HepG2 (cell line): ENCODE measurements around the gene STK38L. TPM values are rescaled to one million over a fixed set of nuclear protein-coding genes. Genes with fewer than 3 reads are reported as not detected.

Source experiments
- ATAC-seq: fragments of 200-7000 bp; cut with Tn5 transposase; 3 replicates; pipeline ENCODE4 v1.9.1; 2020; ENCODE audit warnings: mild to moderate bottlenecking, moderate library complexity
- BruUV-seq: library from RNA; stranded (reverse); fragments of 400-500 nt; replicated peaks from 2 replicates; lab custom pipeline; 2021; lab: Mats Ljungman, UMichigan
- CTCF ChIA-PET: fragments of 300-600 bp; formaldehyde crosslinking; extraction: SDS; loops from one replicate; lab custom pipeline; 2021; ENCODE audit warnings: low total read pairs, inconsistent platforms, low intra/inter-chr PET ratio; lab: Yijun Ruan, JAX
- POLR2A ChIA-PET: fragments of 350-600 bp; sonication (Branson Sonifier 250); formaldehyde crosslinking; loops from one replicate; lab custom pipeline; 2020; ENCODE audit warnings: antibody characterized with exemption, inconsistent platforms; lab: Yijun Ruan, JAX
- DNase-seq: peaks from one replicate; pipeline ENCODE4 v3.0.0-alpha.2; 2015; ENCODE audit warnings: low spot score
- FAIRE-seq: peaks from 3 replicates; lab custom pipeline; 2011; peaks lifted over from hg19 to GRCh38; lab: Jason Lieb, UNC
- H2AFZ ChIP-seq: one replicate; pipeline ENCODE4 v1.6.1; 2011; ENCODE audit warnings: low read length, inconsistent platforms
- H3K27ac ChIP-seq: fragments of 300-600 bp; 3 replicates; pipeline ENCODE4 v1.8.0; 2011; ENCODE audit warnings: mixed run types, mild to moderate bottlenecking, mixed read lengths, low read length, inconsistent platforms; ENCODE audit not compliant: insufficient read depth; ENCODE audit errors: extremely low read length
- H3K27me3 ChIP-seq, 2 experiments: fragments of 200-600 bp in 1 of 2; 2 replicates in 1 of 2; 3 replicates in 1 of 2; pipeline versions ENCODE4 v1.6.0 to v1.8.0; 2011; ENCODE audit warnings: low read length in 2 of 2, mild to moderate bottlenecking in 2 of 2, moderate library complexity in 2 of 2, inconsistent platforms in 1 of 2; ENCODE audit not compliant: insufficient read depth in 2 of 2, control insufficient read depth in 1 of 2
- H3K36me3 ChIP-seq, 2 experiments: fragments of 200-600 bp in 1 of 2; replicated peaks in 1 of 2; 2 replicates in 1 of 2; 3 replicates in 1 of 2; pipeline versions ENCODE4 v1.5.1 to v1.8.0; 2011; ENCODE audit warnings: low read length in 2 of 2, inconsistent platforms in 1 of 2; ENCODE audit not compliant: insufficient read depth in 2 of 2, control insufficient read depth in 1 of 2
- H3K4me1 ChIP-seq: 2 replicates; pipeline ENCODE4 v1.5.1; 2012; ENCODE audit warnings: low read length, inconsistent platforms; ENCODE audit not compliant: insufficient read depth
- H3K4me2 ChIP-seq: 2 replicates; pipeline ENCODE4 v1.6.0; 2011; ENCODE audit warnings: low read depth, low read length, inconsistent platforms
- H3K4me3 ChIP-seq, 3 experiments: fragments of 200-600 bp in 1 of 3; sonication (generic), shearing (Covaris generic) in 1 of 3; replicated peaks in 1 of 3; 2 replicates each; pipeline ENCODE4 v1.5.1; 2011 to 2016; ENCODE audit warnings: low read length in 3 of 3, inconsistent platforms in 2 of 3, low read depth in 2 of 3, mild to moderate bottlenecking in 2 of 3, control low read depth in 1 of 3, mixed read lengths in 1 of 3; ENCODE audit not compliant: insufficient read depth in 1 of 3
- H3K79me2 ChIP-seq: one replicate; pipeline ENCODE4 v1.6.1; 2011; ENCODE audit warnings: low read length, inconsistent platforms; ENCODE audit not compliant: insufficient read depth
- H3K9ac ChIP-seq: 2 replicates; pipeline ENCODE4 v1.6.0; 2011; ENCODE audit warnings: mild to moderate bottlenecking, low read depth, low read length, inconsistent platforms; ENCODE audit not compliant: insufficient read depth
- H3K9me3 ChIP-seq: 2 replicates; pipeline ENCODE4 v1.5.1; 2012; ENCODE audit warnings: mild to moderate bottlenecking, low read length
- H4K20me1 ChIP-seq: 2 replicates; pipeline ENCODE4 v1.6.0; 2011; ENCODE audit warnings: inconsistent platforms, mild to moderate bottlenecking, low read length, moderate library complexity; ENCODE audit not compliant: insufficient read depth
- CENPBD1 ChIP-seq: sonication (generic); formaldehyde crosslinking; IDR thresholded peaks from 2 replicates; pipeline ENCODE4 v1.8.0; 2022; ENCODE audit warnings: missing genetic modification reagents, low read depth, mild to moderate bottlenecking, borderline replicate concordance
- E2F1 ChIP-seq: sonication (generic); formaldehyde crosslinking; IDR thresholded peaks from 2 replicates; pipeline ENCODE4 v1.5.0; 2020; ENCODE audit warnings: missing genetic modification reagents
- ETS1 ChIP-seq: sonication (generic); formaldehyde crosslinking; IDR thresholded peaks from 2 replicates; pipeline ENCODE4 v1.4.0; 2020; ENCODE audit warnings: missing genetic modification reagents
- FOXM1 ChIP-seq: sonication (generic); formaldehyde crosslinking; IDR thresholded peaks from 2 replicates; pipeline ENCODE4 v1.5.0; 2020; ENCODE audit warnings: missing genetic modification reagents
- MED8 ChIP-seq: sonication (generic); formaldehyde crosslinking; IDR thresholded peaks from 2 replicates; pipeline ENCODE4 v1.8.1; 2023; ENCODE audit warnings: mild to moderate bottlenecking, missing genetic modification reagents; ENCODE audit not compliant: insufficient replicate concordance
- NPAS2 ChIP-seq: sonication (generic); formaldehyde crosslinking; IDR thresholded peaks from 2 replicates; pipeline ENCODE4 v1.8.0; 2022; ENCODE audit warnings: mild to moderate bottlenecking, missing genetic modification reagents, borderline replicate concordance
- SRF ChIP-seq: IDR thresholded peaks from 2 replicates; pipeline ENCODE4 v1.6.1; 2011; ENCODE audit warnings: mild to moderate bottlenecking, low read depth, low read length, moderate library complexity
- ZNF333 ChIP-seq: sonication (generic); formaldehyde crosslinking; IDR thresholded peaks from 2 replicates; pipeline ENCODE4 v1.4.0; 2020; ENCODE audit warnings: mild to moderate bottlenecking, missing genetic modification reagents, borderline replicate concordance
- ZNF343 ChIP-seq: sonication (generic); formaldehyde crosslinking; IDR thresholded peaks from 2 replicates; pipeline ENCODE4 v1.4.0; 2020; ENCODE audit warnings: mild to moderate bottlenecking, missing genetic modification reagents
- ZNF383 ChIP-seq: sonication (generic); formaldehyde crosslinking; IDR thresholded peaks from 2 replicates; pipeline ENCODE4 v1.4.0; 2020; ENCODE audit warnings: missing genetic modification reagents, mild to moderate bottlenecking, borderline replicate concordance
- ZNF605 ChIP-seq: sonication (generic); formaldehyde crosslinking; IDR thresholded peaks from 2 replicates; pipeline ENCODE4 v1.8.0; 2022; ENCODE audit warnings: mild to moderate bottlenecking, missing genetic modification reagents
- WGBS: methylation state at CpG from one replicate; pipeline ENCODE4 v1.1.6; 2017; ENCODE audit warnings: low lambda C conversion rate; 5-methylcytosine and 5-hydroxymethylcytosine counted together
- in situ Hi-C: cut with HindIII; loops from 2 replicates; pipeline ENCODE4 v1.10.0; 2017; ENCODE audit warnings: low pct_unique_long_range_greater_than_20kb; ENCODE audit not compliant: extremely low pct_ligation_motif_present
- intact Hi-C: fragments of 100-400 bp; cut with micrococcal nuclease; formaldehyde crosslinking; loops from one replicate; pipeline ENCODE4 v1.10.0; 2022; ENCODE audit not compliant: unreplicated experiment
- polyA plus RNA-seq, 8 experiments: library from polyadenylated mRNA; depleted of rRNA in 3 of 8; stranded (reverse) in 7 of 8; unstranded in 1 of 8; fragments of >200 nt; fragmentation: Illumina TruSeq in 4 of 8; extraction: Trizol in 4 of 8; gene quantifications; 2 replicates each; pipeline versions ENCODE4 v1.2.1 to v1.2.3, GENCODE V29; 2011 to 2016; ENCODE audit warnings: low read depth in 4 of 8, missing spikeins in 1 of 8, mixed read lengths in 1 of 8; ENCODE audit not compliant: insufficient read depth in 1 of 8
- total RNA-seq, 5 experiments: library from RNA; depleted of rRNA; stranded (reverse); fragments of >200 nt; fragmentation: Illumina TruSeq; extraction: Trizol; gene quantifications; 2 replicates each; pipeline ENCODE4 v1.2.3, GENCODE V29; 2016; ENCODE audit warnings: low read depth in 1 of 5

Gene STK38L
- total and polyA plus RNA-seq, 2 of the 13 experiments (the other 11 are each of a cell fraction or from before 2014, with no cell fraction given) = 6.1 to 26.4 TPM

- Histone ChIP-seq H3K4me2 (no peak overlapping the region), H3K4me3 (no peak overlapping the region), H4K20me1 (no peaks in the 10 kb centered on the region), H3K27me3 (no peaks in the 10 kb centered on the region), H3K79me2 (no peaks in the 10 kb centered on the region), H2AFZ (no peak overlapping the region)
- BruUV-seq = no TSS peak
- in situ Hi-C loops = no loop called here
- CTCF ChIA-PET = no interaction called here
- intact Hi-C loops = no loop called here
- 100% methylated on average over 2 of the region's 2 CpGs for WGBS
- ATAC-seq (no peak), FAIRE-seq (no peak)
- TF ChIP-seq ZNF383 = no peak
- no peak for TF ChIP-seq FOXM1 (CRISPR knock-in tag)
- TF ChIP-seq CENPBD1 = no peak
- TF ChIP-seq ZNF343 (CRISPR knock-in tag) = no peak
- no peak for TF ChIP-seq SRF
- TF ChIP-seq NPAS2 (CRISPR knock-in tag) = no peak
- TF ChIP-seq ZNF333 = no peak
- TF ChIP-seq MED8 (CRISPR knock-in tag) = no peak
- TF ChIP-seq ZNF605 (CRISPR knock-in tag) = no peak
- no peak for TF ChIP-seq E2F1 (CRISPR knock-in tag)
- TF ChIP-seq ETS1 (CRISPR knock-in tag) = no peak
- TF ChIP-seq, all 625 proteins: peak for 0
- Histone ChIP-seq H3K36me3 (no peaks in the 10 kb centered on the region), H3K9ac (no peak overlapping the region), H3K4me1 (peaks cover 18% of the 10 kb centered on the region), H3K27ac (no peak overlapping the region), H3K9me3 (no peaks in the 10 kb centered on the region)
- POLR2A ChIA-PET = interaction anchor here (0.7 kb wide), 1 partner anchor 27 kb away, joined by 3 read pairs; the partner anchor contains the start of gene STK38L
- DNase-seq = no peak
These were observed 27.1 kb downstream of the STK38L start for GRCh38 chr12:27271206-27271605.
